NCI-H510A treated with DMSO at 0.1 percent for 48 hours (cell line): ENCODE data around the gene KLF3.

Source experiments
- DNase-seq: peaks from one replicate; lab custom pipeline; 2025; lab: John Stamatoyannopoulos, UW

Gene KLF3

DNA sequence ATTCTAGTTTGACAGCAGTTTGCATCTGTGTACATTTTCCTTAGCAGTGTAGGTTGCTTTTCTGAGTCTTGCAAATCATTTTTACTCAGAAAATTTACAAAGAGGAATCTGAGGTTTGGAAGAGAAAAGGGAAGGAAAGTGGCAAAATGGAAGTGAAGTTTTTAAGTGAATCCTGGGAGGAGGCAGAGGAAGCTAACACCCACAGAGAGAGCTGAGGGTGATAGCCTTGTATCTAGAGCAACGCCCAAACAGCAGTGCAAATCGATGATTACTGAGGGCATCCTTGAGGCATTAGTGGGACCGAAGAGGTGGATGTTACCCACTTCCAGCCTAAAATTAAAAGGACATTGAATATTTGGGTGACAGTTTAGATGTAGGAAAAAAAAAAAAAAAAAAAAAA is 31.8 kb downstream of the KLF3 start:
- no peak for DNase-seq

- DNase-seq: no peak
Observed at GRCh38 chr4:38696697-38697096, 32.7 kb downstream of the KLF3 start.

- DNase-seq: no peak
Observed at GRCh38 chr4:38698176-38698575, 34.2 kb downstream of the KLF3 start.

- no peak for DNase-seq
Observed at GRCh38 chr4:38699112-38699511, 35.1 kb downstream of the KLF3 start.

DNA sequence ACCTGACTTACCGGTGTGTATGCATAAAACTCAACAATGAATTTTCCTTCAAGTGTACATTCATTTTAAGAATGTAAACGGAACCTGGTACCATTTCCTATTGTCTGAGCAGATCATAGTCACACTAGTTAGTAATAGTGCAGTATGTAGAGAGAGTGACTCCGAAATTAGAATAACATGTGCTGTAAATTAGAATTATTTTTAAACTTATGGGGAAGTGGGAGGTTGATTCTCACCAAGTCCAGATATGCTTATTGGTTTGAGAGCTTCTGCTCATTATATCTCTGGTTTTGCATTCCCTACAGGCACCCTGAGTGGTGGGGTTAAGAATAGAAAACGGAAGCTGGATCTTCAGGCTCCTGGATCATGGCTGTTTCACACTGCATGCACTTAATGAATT is 39.6 kb downstream of the KLF3 start:
- no peak for DNase-seq

DNA sequence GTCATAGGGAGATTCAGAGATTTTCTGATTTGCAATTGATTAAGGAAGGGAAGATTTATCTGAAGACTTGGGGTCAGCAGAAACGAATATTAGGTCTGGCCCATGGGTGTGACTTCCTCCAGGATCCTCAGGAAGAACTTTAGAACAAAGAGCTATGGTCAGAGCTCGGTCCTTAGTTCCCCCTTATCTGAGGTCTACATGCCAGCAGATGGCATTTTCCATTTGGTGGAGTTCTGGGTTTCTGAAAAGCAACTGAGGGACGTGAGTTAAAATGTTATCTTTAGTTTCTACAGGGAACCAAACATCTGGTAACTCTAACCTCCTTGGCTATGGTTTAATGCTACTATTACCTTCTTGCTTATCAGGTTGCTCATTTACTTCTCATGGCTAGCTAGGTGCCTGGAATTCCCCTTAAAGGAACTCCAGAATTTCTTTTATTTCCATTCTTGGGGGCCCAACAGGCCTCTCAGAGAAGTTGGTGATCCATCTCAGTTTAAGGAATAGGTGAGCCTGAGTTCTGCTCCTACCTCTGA is 40.7 kb downstream of the KLF3 start:
- DNase-seq: no peak

GRCh38 chr4:38706301-38706700 is 42.3 kb downstream of the KLF3 start:
- DNase-seq: no peak

DNA sequence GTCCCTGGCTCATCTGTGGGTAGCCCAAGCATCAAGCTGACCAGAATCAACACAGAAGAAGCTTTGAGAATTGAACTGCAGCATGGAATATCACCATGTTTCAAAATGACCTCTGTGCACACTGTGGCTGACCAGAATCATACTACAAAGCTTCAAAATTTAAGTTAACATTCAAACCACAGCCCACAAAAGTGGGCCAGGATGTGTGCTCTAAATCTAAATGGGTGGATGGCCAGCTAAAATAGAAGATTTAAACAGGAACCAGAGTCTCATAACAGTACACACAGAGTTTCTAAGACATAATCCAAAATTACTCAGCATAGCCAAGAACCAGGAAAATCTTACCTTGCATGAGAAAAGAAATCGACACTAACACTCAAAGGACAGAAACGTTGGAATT is 46.1 kb downstream of the KLF3 start:
- no peak for DNase-seq

GRCh38 chr4:38711066-38711465 is 47.1 kb downstream of the KLF3 start:
- DNase-seq: no peak

DNA sequence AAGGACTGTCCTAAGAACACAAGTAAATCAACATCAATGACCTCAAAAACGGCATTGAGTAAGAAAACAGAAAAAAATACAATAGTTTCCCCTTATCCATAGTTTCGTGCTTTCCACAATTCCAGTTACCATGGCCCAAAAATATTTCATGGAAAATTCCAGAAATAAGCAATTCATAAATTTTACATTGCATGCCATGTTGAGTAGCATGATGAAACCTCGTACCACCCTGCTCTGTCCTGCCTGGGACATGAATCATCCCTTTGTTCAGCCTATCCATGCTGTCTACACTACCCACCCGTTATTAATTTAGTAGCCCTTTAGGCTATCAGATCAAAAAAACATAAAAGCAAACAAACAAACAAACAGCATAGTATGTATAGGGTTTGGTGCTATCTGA is 51.1 kb downstream of the KLF3 start:
- DNase-seq: no peak

GRCh38 chr4:38716256-38716655 is 52.3 kb downstream of the KLF3 start:
- DNase-seq: no peak

DNA sequence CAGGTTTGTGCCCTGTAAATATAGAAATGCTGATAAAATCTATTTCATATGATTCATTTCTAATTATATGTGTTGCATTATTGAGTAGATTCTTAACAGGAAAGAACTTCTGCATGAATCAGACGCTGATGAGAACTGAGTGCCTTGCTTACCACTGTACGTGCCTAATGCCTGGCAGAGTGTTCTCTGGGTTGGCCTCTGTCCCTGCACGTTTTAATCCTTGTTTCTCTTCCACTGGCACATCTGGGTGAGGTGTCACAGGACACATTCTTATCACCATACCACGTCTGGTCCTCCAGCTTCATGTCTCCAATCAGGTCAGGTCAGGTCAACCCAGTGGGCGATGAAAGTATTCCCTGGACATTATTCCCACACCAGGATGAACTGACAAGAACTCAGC is 53.6 kb downstream of the KLF3 start:
- no peak for DNase-seq

GRCh38 chr4:38723114-38723513 is 59.1 kb downstream of the KLF3 start:
- DNase-seq: no peak

DNA sequence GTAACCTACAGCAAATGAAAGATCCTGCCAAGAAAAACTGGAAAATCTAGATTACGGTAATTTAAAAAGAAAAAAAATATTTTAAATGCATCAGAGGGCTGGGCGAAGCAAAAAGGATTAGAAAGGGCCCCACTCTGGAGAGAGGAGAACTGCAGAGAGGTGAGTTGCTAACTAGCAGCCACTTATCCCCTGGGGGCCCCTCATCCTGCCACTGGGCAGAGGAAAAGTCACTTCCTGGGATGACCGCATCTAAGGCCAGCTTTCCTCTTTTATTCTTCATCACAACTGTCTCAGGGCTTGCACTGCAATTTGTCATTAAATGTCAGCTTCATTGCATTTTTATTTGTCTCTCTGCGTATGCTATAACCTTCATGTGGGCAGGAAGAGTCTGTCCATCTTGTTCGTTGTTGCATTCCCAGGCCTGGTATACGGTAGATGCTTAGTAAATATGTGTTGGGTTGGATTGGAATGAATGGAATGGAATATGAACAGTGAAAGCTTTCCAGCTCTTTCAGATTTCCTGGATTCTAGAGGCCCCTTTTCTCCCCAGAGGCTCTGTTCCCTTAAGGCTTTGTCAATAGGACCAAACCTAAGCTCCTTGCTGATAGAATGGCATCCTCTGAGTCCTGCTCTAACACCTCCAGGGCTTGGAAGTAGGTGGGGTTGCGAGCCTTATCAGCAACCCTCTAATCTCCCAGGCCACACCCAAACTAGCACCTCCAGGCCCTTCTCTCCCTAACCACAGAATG is 59.9 kb downstream of the KLF3 start:
- no peak for DNase-seq

DNA sequence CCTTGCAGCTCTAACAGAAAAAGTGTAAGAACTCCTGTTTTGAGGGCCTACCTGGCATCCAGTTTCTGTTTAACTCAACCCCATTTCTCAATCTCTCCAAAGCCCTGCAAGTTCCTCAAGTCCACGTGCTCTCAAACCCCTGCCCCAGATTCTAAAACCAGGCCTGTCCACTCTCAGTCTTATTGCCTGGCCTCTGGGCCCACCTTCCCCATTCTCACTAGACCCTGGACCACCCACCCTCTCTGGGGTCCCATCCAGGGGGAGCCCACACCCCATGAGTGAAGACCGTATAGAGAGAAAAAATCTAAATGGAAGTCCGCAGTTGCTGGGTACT is 60.4 kb downstream of the KLF3 start:
- DNase-seq: no peak

- DNase-seq: peak; percentile 88
Observed at GRCh38 chr4:38728631-38729141, 64.7 kb downstream of the KLF3 start.

- DNase-seq: no peak
Observed at GRCh38 chr4:38730493-38730829, 66.5 kb downstream of the KLF3 start.

GRCh38 chr4:38730830-38731646 is 67.0 kb downstream of the KLF3 start:
- DNase-seq: peak; percentile 38

- no peak for DNase-seq
Observed at GRCh38 chr4:38733663-38734062, 69.7 kb downstream of the KLF3 start.

- no peak for DNase-seq
Observed at GRCh38 chr4:38734446-38734845, 70.4 kb downstream of the KLF3 start.

- DNase-seq: no peak
Observed at GRCh38 chr4:38734911-38735310, 70.9 kb downstream of the KLF3 start.

- DNase-seq: no peak
Observed at GRCh38 chr4:38735870-38736269, 71.9 kb downstream of the KLF3 start.
